T-helper 2 cell treated with Interferon-gamma antibody and Interleukin-4, amounts not matched to agents 100 ng/mL and 5 ng/mL, for 36 hours (primary cell): Measurements from ENCODE around the gene PCDHA12. TPM values are rescaled to one million over a fixed set of nuclear protein-coding genes. Genes with fewer than 3 reads are reported as not detected.

Experiments
- intact Hi-C: fragments of 100-400 bp; cut with micrococcal nuclease; formaldehyde crosslinking; loops from one replicate; pipeline ENCODE4 v1.15.1; 2023
- total RNA-seq: library from RNA; stranded (reverse); gene quantifications from 2 replicates; pipeline ENCODE4 v1.2.3, GENCODE V29; 2022

The PCDHA12 gene
- total RNA-seq, 1 donor from 2014 or later, result not detected

DNA sequence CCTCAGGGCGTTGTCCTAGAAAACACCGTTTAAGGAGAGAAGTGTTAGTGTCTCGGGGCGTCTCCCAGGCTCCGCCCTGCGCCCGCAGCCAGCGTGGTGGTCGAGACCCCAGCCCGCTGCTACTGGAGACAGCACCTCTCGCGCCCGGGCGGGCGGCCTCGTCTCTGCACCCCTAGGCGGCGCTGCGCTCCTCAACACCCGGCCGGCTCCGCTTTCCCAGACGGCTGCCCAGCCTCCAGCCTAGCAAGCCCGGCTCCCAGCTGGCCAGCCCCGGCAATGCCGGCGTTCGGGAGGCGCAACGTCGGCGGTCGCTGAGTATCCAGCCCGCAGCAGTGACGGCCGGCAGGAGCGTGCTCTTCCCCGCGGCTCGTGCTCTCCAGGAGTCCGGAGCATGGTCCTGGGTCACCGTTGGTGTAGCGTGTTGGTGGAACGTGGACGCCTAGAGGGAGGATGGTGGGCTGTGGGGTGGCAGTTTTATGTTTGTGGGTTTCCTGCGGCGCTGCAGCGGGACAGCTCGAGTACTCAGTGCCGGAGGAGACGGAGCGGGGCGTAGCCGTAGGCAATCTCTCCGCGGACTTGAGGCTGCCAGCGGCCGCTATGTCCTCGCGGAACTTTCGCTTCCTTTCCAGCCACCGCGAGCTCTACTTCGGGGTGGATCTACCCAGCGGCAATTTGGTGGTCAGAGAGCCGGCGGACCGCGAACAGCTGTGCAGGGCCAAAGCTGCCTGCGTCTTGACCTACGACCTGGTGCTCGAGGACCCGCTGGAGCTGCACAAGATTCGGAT, 51.5 kb downstream of the PCDHA12 start:
- intact Hi-C loops, result no loop called here

GRCh38 chr5:140927228-140927573, 52.1 kb downstream of the PCDHA12 start:
- intact Hi-C loops, result no loop called here

Other genes starting within 250 kb of the PCDHA12 start
- 0.27 and 0.32 TPM in 2 replicates for gene CD14, start 242.1 kb upstream of the PCDHA12 start, total RNA-seq
- gene TMCO6, start 235.9 kb upstream of the PCDHA12 start, total RNA-seq, result 36.4 and 38.6 TPM in 2 replicates
- 68.5 and 73.4 TPM in 2 replicates for gene NDUFA2, start 227.7 kb upstream of the PCDHA12 start, total RNA-seq
- gene IK, start 227.5 kb upstream of the PCDHA12 start, total RNA-seq, result 111 and 115 TPM in 2 replicates
- gene WDR55, start 210.4 kb upstream of the PCDHA12 start, total RNA-seq, result 35.9 and 36.9 TPM in 2 replicates
- 2.8 and 3.2 TPM in 2 replicates for gene DND1, start 201.7 kb upstream of the PCDHA12 start, total RNA-seq
- 83.4 and 84.8 TPM in 2 replicates for gene HARS1, start 183.9 kb upstream of the PCDHA12 start, total RNA-seq
- gene HARS2, start 183.9 kb upstream of the PCDHA12 start, total RNA-seq, result 31.1 and 33.8 TPM in 2 replicates
- 56.7 and 57.6 TPM in 2 replicates for gene ZMAT2, start 174.9 kb upstream of the PCDHA12 start, total RNA-seq
- not detected in 2 replicates for gene PCDHA1, start 89.2 kb upstream of the PCDHA12 start, total RNA-seq
- not detected in 2 replicates for gene PCDHA2, start 80.5 kb upstream of the PCDHA12 start, total RNA-seq
- gene PCDHA3, start 74.3 kb upstream of the PCDHA12 start, total RNA-seq, result not detected in 2 replicates
- not detected in 2 replicates for gene PCDHA4, start 68.2 kb upstream of the PCDHA12 start, total RNA-seq
- not detected in 2 replicates for gene PCDHA5, start 53.7 kb upstream of the PCDHA12 start, total RNA-seq
- not detected in 2 replicates for gene PCDHA6, start 47.3 kb upstream of the PCDHA12 start, total RNA-seq
- not detected in 2 replicates for gene PCDHA7, start 41.0 kb upstream of the PCDHA12 start, total RNA-seq
- gene PCDHA8, start 34.1 kb upstream of the PCDHA12 start, total RNA-seq, result not detected in 2 replicates
- gene PCDHA9, start 26.9 kb upstream of the PCDHA12 start, total RNA-seq, result not detected in 2 replicates
- not detected in 2 replicates for gene PCDHA10, start 19.4 kb upstream of the PCDHA12 start, total RNA-seq
- not detected in 2 replicates for gene PCDHA11, start 6.4 kb upstream of the PCDHA12 start, total RNA-seq
- not detected in 2 replicates for gene PCDHA13, start 6.8 kb downstream of the PCDHA12 start, total RNA-seq
- not detected in 2 replicates for gene PCDHAC1, start 51.0 kb downstream of the PCDHA12 start, total RNA-seq
- not detected in 2 replicates for gene PCDHAC2, start 91.2 kb downstream of the PCDHA12 start, total RNA-seq
- not detected in 2 replicates for gene PCDHB1, start 176.1 kb downstream of the PCDHA12 start, total RNA-seq
- gene PCDHB2, start 219.3 kb downstream of the PCDHA12 start, total RNA-seq, result 0.09 and 0.14 TPM in 2 replicates
- gene PCDHB3, start 225.2 kb downstream of the PCDHA12 start, total RNA-seq, result not detected in 2 replicates
- gene PCDHB4, start 246.5 kb downstream of the PCDHA12 start, total RNA-seq, result not detected in 2 replicates